Stomach (tissue), 4 donors: ENCODE data around the gene SHQ1.

Source experiments
- CTCF ChIP-seq, 7 experiments: fragments of 450-650 bp in 4 of 7; fragments of 200-600 bp in 3 of 7; sonication (generic) in 3 of 7; IDR thresholded peaks; one replicate each; pipeline ENCODE4 v1.5.1; 2016 to 2019; ENCODE audit warnings: antibody characterized with exemption in 7 of 7, control low read depth in 2 of 7, mild to moderate bottlenecking in 1 of 7
- EP300 ChIP-seq: sonication (generic); formaldehyde crosslinking; IDR thresholded peaks from one replicate; pipeline ENCODE4 v1.6.1; 2017; ENCODE audit warnings: antibody characterized with exemption
- POLR2A ChIP-seq, 4 donors: fragments of 450-650 bp; IDR thresholded peaks; one replicate each; pipeline ENCODE4 v1.6.1; 2016; ENCODE audit warnings: antibody characterized with exemption in 4 of 4, control low read depth in 2 of 4, mild to moderate bottlenecking in 1 of 4, moderate library complexity in 1 of 4
- POLR2AphosphoS5 ChIP-seq, 3 donors: sonication (generic); formaldehyde crosslinking; IDR thresholded peaks; one replicate each; pipeline ENCODE4 v1.6.1; 2016; ENCODE audit warnings: antibody characterized with exemption in 3 of 3

GRCh38 chr3:72802001-72802400 lies 46.2 kb downstream of the SHQ1 start:
- TF ChIP-seq CTCF (IDR thresholded peaks at IDR 0.05) (no peak), POLR2AphosphoS5 (IDR thresholded peaks at IDR 0.05) (no peak), EP300 (no peak), POLR2A (IDR thresholded peaks at IDR 0.05) (no peak)
